ENCODE data around the gene PCGF1. TPM values are rescaled to one million over a fixed set of nuclear protein-coding genes. Genes with fewer than 3 reads are reported as not detected.
A peak's percentile ranks its signal among the peaks of the same experiment; 100 is the strongest.
"Not testable (repeated sequence)": the region's sequence is repeated elsewhere in the genome, so short reads cannot be mapped to it uniquely, and the experiment has no call there.

Gene PCGF1
- total RNA-seq, 2 experiments from 2014 or later = 22.6 to 26.0 TPM

GRCh38 chr2:74474481-74474880, 33.0 kb downstream of the PCGF1 start:
- H3K27ac Mint-ChIP-seq = no peak overlapping the region
- no peaks in the 10 kb centered on the region for H3K27me3 Mint-ChIP-seq
- CTCF ChIA-PET = interaction anchor here (0.9 to 4.8 kb wide), 5 partner anchors 8 to 241 kb away, joined by 3 to 47 read pairs (median 3); partner anchors contain the start of genes CCDC142 and TTC31
- peaks cover 23% of the 10 kb centered on the region for H3K4me1 Mint-ChIP-seq (ENCODE audit: low read depth)
- H3K9me3 Mint-ChIP-seq = no peaks in the 10 kb centered on the region
- H3K4me3 Mint-ChIP-seq = no peak overlapping the region
- POLR2A ChIA-PET = no interaction called here
- intact Hi-C loops (cut with micrococcal nuclease) = no loop called here
- H3K36me3 Mint-ChIP-seq = peaks cover 25% of the 10 kb centered on the region
- no peak for DNase-seq

GRCh38 chr2:74472945-74473258, 34.6 kb downstream of the PCGF1 start:
- H3K27me3 Mint-ChIP-seq = no peaks in the 10 kb centered on the region
- no peak for DNase-seq
- no peaks in the 10 kb centered on the region for H3K9me3 Mint-ChIP-seq
- H3K27ac Mint-ChIP-seq = peak overlapping the region; percentile 96
- CTCF ChIA-PET = interaction anchor here (1.2 to 4.8 kb wide), 3 partner anchors 10 to 82 kb away, joined by 3 to 47 read pairs (median 5); partner anchors contain the start of genes CCDC142, TTC31 and WBP1
- POLR2A ChIA-PET = interaction anchor here (1.0 to 2.4 kb wide), 5 partner anchors 9 to 57 kb away, joined by 3 to 23 read pairs (median 7); partner anchors contain the start of genes AUP1, CCDC142, HTRA2 and INO80B
- peaks cover 22% of the 10 kb centered on the region for H3K36me3 Mint-ChIP-seq
- intact Hi-C loops (cut with micrococcal nuclease) = loop anchor here (1.0 to 2.0 kb wide), 3 partner anchors 9 to 56 kb away; partner anchors contain the start of genes AUP1, CCDC142, HTRA2 and WBP1
- peaks cover 19% of the 10 kb centered on the region for H3K4me1 Mint-ChIP-seq (ENCODE audit: low read depth)
- H3K4me3 Mint-ChIP-seq = peak overlapping the region; percentile 96

GRCh38 chr2:74472086-74472944, 35.2 kb downstream of the PCGF1 start, which contains the start of gene MRPL53:
TSS of gene MRPL53 (minus strand) at chr2:74472680. CDS start at chr2:74472660, 20 bp downstream.
- no peaks in the 10 kb centered on the region for H3K9me3 Mint-ChIP-seq
- CTCF ChIA-PET = interaction anchor here (1.2 to 4.8 kb wide), 4 partner anchors 10 to 81 kb away, joined by 3 to 47 read pairs (median 8); partner anchors contain the start of genes CCDC142, TTC31 and WBP1
- H3K4me1 Mint-ChIP-seq (ENCODE audit: low read depth) = peaks cover 19% of the 10 kb centered on the region
- intact Hi-C loops (cut with micrococcal nuclease) = loop anchor here (1.0 to 2.0 kb wide), 3 partner anchors 10 to 56 kb away; partner anchors contain the start of genes AUP1, CCDC142, HTRA2 and WBP1
- peak within 1 kb of the TSS; percentile 96 for H3K27ac Mint-ChIP-seq
- no peaks in the 10 kb centered on the region for H3K27me3 Mint-ChIP-seq
- DNase-seq = peak; percentile 96
- POLR2A ChIA-PET = interaction anchor here (1.0 to 2.4 kb wide), 5 partner anchors 10 to 58 kb away, joined by 3 to 23 read pairs (median 7); partner anchors contain the start of genes AUP1, CCDC142, HTRA2 and INO80B
- peaks cover 22% of the 10 kb centered on the region for H3K36me3 Mint-ChIP-seq
- H3K4me3 Mint-ChIP-seq = peak within 1 kb of the TSS; percentile 96

GRCh38 chr2:74471332-74472065, 36.0 kb downstream of the PCGF1 start:
- DNase-seq = no peak
- intact Hi-C loops (cut with micrococcal nuclease) = loop anchor here (1.0 to 2.0 kb wide), 3 partner anchors 11 to 57 kb away; partner anchors contain the start of genes AUP1, CCDC142, HTRA2 and WBP1
- peaks cover 22% of the 10 kb centered on the region for H3K36me3 Mint-ChIP-seq
- no peaks in the 10 kb centered on the region for H3K27me3 Mint-ChIP-seq
- POLR2A ChIA-PET = interaction anchor here (0.6 to 2.4 kb wide), 3 partner anchors 10 to 95 kb away, joined by 3 to 23 read pairs (median 20); partner anchors contain the start of genes CCDC142, TTC31 and WBP1
- H3K27ac Mint-ChIP-seq = peak overlapping the region; percentile 96
- peak overlapping the region; percentile 96 for H3K4me3 Mint-ChIP-seq
- H3K4me1 Mint-ChIP-seq (ENCODE audit: low read depth) = peaks cover 19% of the 10 kb centered on the region
- H3K9me3 Mint-ChIP-seq = no peaks in the 10 kb centered on the region
- CTCF ChIA-PET = interaction anchor here (1.2 to 4.8 kb wide), 2 partner anchors 11 to 13 kb away, joined by 11 to 47 read pairs; partner anchors contain the start of genes CCDC142, TTC31 and WBP1

- intact Hi-C loops (cut with micrococcal nuclease) = not testable (repeated sequence)
- CTCF ChIA-PET = interaction anchor here (1.2 to 4.8 kb wide), 2 partner anchors 12 to 13 kb away, joined by 11 to 47 read pairs; partner anchors contain the start of genes CCDC142, TTC31 and WBP1
- H3K27ac Mint-ChIP-seq = peak overlapping the region; percentile 71
These were observed 36.8 kb downstream of the PCGF1 start for GRCh38 chr2:74470742-74471141.

GRCh38 chr2:74464406-74464805, 43.1 kb downstream of the PCGF1 start:
- H3K4me3 Mint-ChIP-seq = peak overlapping the region; percentile 98
- DNase-seq = no peak
- POLR2A ChIA-PET = interaction anchor here (0.8 kb wide), 1 partner anchor 43 kb away, joined by 3 read pairs; no protein-coding TSS in a partner anchor
- intact Hi-C loops (cut with micrococcal nuclease) = no loop called here
- no peaks in the 10 kb centered on the region for H3K9me3 Mint-ChIP-seq
- peaks cover 15% of the 10 kb centered on the region for H3K36me3 Mint-ChIP-seq
- CTCF ChIA-PET = interaction anchor here (1.0 to 1.8 kb wide), 4 partner anchors 9 to 67 kb away, joined by 3 to 10 read pairs (median 4); partner anchors contain the start of genes CCDC142 and TTC31
- H3K4me1 Mint-ChIP-seq (ENCODE audit: low read depth) = peaks cover 27% of the 10 kb centered on the region
- H3K27me3 Mint-ChIP-seq = no peaks in the 10 kb centered on the region
- H3K27ac Mint-ChIP-seq = peak overlapping the region; percentile 72

More at GRCh38 chr2:74470742-74471141, 36.8 kb downstream of the PCGF1 start:
- POLR2A ChIA-PET = interaction anchor here (2.4 kb wide), 1 partner anchor 12 kb away, joined by 20 read pairs; the partner anchor contains the start of gene WBP1
- not testable (repeated sequence) for H3K9me3 Mint-ChIP-seq, DNase-seq, H3K27me3 Mint-ChIP-seq
- peaks cover 22% of the 10 kb centered on the region for H3K4me1 Mint-ChIP-seq (ENCODE audit: low read depth)
- peak overlapping the region; percentile 35 for H3K4me3 Mint-ChIP-seq
- peaks cover 21% of the 10 kb centered on the region for H3K36me3 Mint-ChIP-seq

GRCh38 chr2:74462786-74463105, 44.7 kb downstream of the PCGF1 start:
- Mint-ChIP-seq H3K27me3 (peaks cover 2% of the 10 kb centered on the region), H3K9me3 (no peaks in the 10 kb centered on the region), H3K4me1 (ENCODE audit: low read depth) (peaks cover 37% of the 10 kb centered on the region), H3K4me3 (peak overlapping the region; percentile 41), H3K36me3 (peaks cover 17% of the 10 kb centered on the region), H3K27ac (no peak overlapping the region)
- ChIA-PET CTCF (no interaction called here), POLR2A (no interaction called here)
- DNase-seq = no peak
- intact Hi-C loops (cut with micrococcal nuclease) = no loop called here

- no peak overlapping the region for H3K4me3 Mint-ChIP-seq
- intact Hi-C loops (cut with micrococcal nuclease) = no loop called here
- peaks cover 17% of the 10 kb centered on the region for H3K36me3 Mint-ChIP-seq
- DNase-seq = no peak
- no peak overlapping the region for H3K27ac Mint-ChIP-seq
- H3K4me1 Mint-ChIP-seq (ENCODE audit: low read depth) = peaks cover 37% of the 10 kb centered on the region
- CTCF ChIA-PET = interaction anchor here (0.7 kb wide), 1 partner anchor 67 kb away, joined by 3 read pairs; no protein-coding TSS in a partner anchor
- H3K27me3 Mint-ChIP-seq = peaks cover 2% of the 10 kb centered on the region
- POLR2A ChIA-PET = no interaction called here
- no peaks in the 10 kb centered on the region for H3K9me3 Mint-ChIP-seq
These were observed 45.3 kb downstream of the PCGF1 start for GRCh38 chr2:74462054-74462785.

- ChIA-PET POLR2A (no interaction called here), CTCF (interaction anchor here (0.7 kb wide), 1 partner anchor 67 kb away, joined by 3 read pairs; no protein-coding TSS in a partner anchor)
- Mint-ChIP-seq H3K36me3 (peaks cover 19% of the 10 kb centered on the region), H3K4me1 (ENCODE audit: low read depth) (peaks cover 44% of the 10 kb centered on the region), H3K4me3 (no peak overlapping the region), H3K27me3 (peaks cover 2% of the 10 kb centered on the region), H3K9me3 (no peaks in the 10 kb centered on the region), H3K27ac (peak overlapping the region; percentile 38)
- DNase-seq = no peak
- intact Hi-C loops (cut with micrococcal nuclease) = no loop called here
These were observed 46.1 kb downstream of the PCGF1 start for GRCh38 chr2:74461187-74462053.

GRCh38 chr2:74460187-74460586, 47.3 kb downstream of the PCGF1 start:
- CTCF ChIA-PET; H3K27ac Mint-ChIP-seq; DNase-seq; H3K9me3 Mint-ChIP-seq; H3K27me3 Mint-ChIP-seq; intact Hi-C loops (cut with micrococcal nuclease): not testable (repeated sequence)
- peaks cover 54% of the 10 kb centered on the region for H3K4me1 Mint-ChIP-seq (ENCODE audit: low read depth)
- POLR2A ChIA-PET = interaction anchor here (2.5 to 3.2 kb wide), 2 partner anchors 12 to 21 kb away, joined by 19 to 20 read pairs; partner anchors contain the start of genes CCDC142, MRPL53 and TTC31
- H3K4me3 Mint-ChIP-seq = peak overlapping the region; percentile 87
- peaks cover 19% of the 10 kb centered on the region for H3K36me3 Mint-ChIP-seq
